Measurements from ENCODE around the gene PTGIR.

The PTGIR gene, protein sequence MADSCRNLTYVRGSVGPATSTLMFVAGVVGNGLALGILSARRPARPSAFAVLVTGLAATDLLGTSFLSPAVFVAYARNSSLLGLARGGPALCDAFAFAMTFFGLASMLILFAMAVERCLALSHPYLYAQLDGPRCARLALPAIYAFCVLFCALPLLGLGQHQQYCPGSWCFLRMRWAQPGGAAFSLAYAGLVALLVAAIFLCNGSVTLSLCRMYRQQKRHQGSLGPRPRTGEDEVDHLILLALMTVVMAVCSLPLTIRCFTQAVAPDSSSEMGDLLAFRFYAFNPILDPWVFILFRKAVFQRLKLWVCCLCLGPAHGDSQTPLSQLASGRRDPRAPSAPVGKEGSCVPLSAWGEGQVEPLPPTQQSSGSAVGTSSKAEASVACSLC

DNA sequence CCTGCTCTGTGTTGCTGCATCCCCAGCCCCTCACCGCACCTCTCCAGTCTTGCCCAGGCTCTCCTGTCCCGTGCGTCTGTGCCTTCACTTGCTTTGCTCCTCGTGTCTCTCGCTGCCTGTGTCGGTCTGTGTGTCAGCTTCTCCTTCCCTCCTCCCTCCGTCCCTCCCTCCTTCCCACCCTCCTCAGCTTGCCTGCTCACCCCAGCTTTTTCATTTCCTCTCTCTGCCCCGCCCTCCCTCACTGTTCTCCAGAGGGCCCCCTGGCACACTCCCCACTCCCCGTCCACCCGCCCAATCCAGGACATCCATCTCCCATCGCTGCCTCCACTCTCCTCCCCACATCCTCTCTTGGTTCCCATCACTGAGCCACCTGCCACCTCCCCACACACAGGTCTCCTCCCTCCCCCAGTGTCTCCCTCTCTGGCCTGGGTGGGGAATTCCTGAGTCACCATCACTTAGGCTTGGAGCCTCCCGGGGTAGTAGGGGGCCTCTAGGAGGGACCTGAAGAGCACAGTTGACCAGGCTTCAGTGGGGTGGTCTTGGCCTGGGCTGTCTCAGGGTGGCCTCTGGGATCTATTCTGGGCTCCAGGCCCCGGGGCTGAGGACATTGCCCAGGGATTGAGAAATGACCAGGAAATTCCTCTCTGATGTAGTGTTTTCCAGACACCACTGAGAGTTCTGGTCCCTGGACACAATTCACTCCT lies at the start of gene PTGIR:
TSS of gene PTGIR (minus strand) at position 132 of the 704 bp plus-strand sequence. CDS start 864 bp downstream, outside the sequence.
- in situ Hi-C loops (cut with HindIII; ENCODE audit: low sequenced_read_pairs), result loop anchor here (5.0 kb wide), 1 partner anchor 37 kb away; the partner anchor contains the start of gene DACT3

DNA sequence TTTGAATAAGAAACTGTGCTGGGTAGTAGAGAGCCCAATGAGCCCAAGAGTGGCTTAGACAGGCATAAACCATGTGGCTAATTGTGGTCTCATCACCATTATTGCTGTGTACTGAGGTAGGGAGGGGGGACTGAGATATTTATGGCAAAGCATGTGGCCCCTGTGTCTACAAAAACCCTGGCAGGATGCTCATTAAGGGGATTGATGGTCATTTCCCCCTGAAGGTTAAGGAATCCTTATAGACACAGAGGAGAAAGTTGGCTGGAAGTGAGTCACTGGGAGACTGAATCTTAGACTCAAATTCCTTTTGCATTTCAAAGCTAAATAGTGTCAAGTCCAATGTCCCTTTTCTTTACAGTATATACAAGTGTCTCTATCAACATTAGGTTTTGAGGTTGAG lies 45.9 kb upstream of the PTGIR start:
- in situ Hi-C loops (cut with HindIII; ENCODE audit: low sequenced_read_pairs), result loop anchor here (25.0 kb wide), 1 partner anchor 134 kb away; no protein-coding TSS in a partner anchor

DNA sequence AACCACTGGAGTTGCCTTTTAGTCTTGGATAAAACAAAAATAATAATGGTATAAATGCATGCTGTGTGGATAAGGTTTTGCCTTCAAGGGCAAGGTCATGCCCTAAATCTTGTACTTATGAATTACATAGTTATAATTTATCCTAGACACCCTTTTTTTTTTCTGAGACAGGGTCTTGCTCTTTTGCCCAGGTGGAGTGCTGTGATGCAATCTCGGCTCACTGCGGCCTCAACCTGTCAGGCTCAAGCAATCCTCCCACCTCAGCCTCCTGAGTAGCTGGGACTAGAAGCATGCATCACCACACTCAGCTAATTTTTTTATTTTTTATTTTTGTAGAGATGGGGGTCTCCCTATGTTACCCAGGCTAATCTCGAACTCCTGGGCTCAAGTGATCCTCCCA lies 43.8 kb upstream of the PTGIR start:
- in situ Hi-C loops (cut with HindIII; ENCODE audit: low sequenced_read_pairs), result loop anchor here (25.0 kb wide), 1 partner anchor 131 kb away; no protein-coding TSS in a partner anchor

DNA sequence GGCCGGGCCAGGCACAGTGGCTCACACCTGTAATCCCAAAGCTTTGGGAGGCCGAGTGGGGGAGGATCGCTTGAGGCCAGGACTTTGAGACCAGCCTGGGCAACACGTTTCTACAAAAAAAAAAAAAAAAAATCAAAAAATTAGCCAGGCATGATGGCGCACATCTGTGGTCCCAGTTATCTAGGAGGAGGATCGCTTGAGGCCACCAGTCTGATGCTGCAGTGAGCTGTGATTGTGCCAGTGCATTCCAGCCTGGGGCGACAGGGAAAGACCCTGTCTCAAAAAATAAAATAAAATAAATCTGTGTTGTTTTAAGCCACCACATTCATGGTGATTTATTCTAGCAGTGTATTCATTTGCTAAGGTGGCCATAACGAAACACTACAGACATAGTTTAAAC lies 40.2 kb upstream of the PTGIR start:
- in situ Hi-C loops (cut with HindIII; ENCODE audit: low sequenced_read_pairs), result loop anchor here (25.0 kb wide), 1 partner anchor 128 kb away; no protein-coding TSS in a partner anchor

DNA sequence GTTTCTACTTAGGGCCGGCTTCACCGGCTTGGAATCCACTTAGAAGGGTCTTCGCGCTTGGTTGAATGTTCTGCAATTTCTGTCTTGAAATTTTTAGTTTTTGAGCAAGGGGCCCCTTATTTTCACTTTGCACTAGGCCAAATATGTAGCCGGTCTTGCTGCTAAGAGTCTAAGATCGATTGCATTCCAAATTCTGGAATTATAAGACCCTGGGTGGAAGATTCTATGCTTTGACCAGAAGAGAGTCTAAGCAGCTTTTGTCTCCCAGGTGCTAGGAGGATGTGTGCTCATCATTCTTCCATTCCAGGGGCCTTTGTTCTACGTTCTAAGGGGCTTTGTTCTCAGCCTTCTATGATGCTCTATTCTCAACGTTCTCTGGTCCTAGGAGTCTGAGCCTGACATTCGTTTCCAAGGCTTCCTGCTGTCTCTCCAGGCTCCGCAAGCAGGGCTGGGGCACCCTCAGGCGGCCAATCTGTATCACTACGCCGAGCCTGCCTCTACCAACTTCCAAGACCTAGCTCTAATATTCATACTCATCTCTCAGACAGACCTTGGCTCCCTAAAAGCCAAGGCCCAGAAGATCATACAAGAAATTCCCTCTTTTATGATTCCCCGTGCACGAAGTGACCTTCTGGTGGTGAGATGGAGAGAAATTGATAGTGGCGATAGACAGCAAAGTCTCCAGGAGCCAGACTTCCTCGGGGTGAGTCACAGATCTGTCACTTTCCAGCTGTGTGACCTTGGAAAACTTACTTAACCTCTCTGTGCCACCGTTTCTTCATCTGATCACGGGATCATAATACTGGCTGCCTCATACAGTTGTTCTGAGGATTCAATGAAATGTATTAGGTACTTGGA lies 37.1 kb upstream of the PTGIR start:
- in situ Hi-C loops (cut with HindIII; ENCODE audit: low sequenced_read_pairs), result loop anchor here (5.0 to 25.0 kb wide), 2 partner anchors 35 to 125 kb away; partner anchors contain the start of gene PTGIR

DNA sequence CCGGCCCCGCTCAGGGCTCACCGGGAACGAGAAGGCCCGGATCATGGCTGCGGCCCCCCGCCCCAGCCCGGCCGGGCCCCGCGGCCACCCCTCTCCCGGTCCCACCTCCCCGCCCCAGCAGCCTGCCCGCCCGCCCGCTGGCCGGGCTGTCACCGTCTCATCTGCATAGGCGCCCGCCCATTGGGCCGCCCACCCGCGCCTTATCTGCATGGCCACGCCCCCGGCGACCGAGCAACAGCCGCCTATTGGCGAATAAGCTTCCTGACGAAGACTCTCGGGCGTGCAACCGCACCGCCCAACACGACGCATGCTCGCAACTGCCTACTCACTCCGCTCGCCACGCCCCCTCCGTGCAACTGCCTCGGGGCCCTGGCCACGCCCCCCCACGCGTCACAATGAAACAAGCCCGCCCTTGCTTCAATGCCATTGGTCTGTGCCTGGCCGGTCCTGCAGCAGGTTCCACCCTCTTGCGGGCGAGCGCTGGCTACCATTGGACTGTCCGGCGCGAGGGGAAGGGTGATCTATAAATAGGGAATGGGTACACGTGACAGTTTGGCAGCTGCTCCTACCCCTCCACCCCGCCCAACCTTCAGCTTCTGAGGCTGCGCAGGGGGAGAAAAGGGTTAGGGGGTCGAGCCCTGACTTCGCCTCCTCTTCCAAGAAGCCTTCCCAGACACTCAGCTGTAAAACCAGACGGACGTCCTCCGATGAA lies 36.3 kb upstream of the PTGIR start, which contains the start of gene DACT3:
TSS of gene DACT3 (minus strand) at position 163 of the 712 bp plus-strand sequence. CDS start at position 45, 118 bp downstream.
- in situ Hi-C loops (cut with HindIII; ENCODE audit: low sequenced_read_pairs), result loop anchor here (5.0 to 25.0 kb wide), 2 partner anchors 34 to 124 kb away; partner anchors contain the start of gene PTGIR

DNA sequence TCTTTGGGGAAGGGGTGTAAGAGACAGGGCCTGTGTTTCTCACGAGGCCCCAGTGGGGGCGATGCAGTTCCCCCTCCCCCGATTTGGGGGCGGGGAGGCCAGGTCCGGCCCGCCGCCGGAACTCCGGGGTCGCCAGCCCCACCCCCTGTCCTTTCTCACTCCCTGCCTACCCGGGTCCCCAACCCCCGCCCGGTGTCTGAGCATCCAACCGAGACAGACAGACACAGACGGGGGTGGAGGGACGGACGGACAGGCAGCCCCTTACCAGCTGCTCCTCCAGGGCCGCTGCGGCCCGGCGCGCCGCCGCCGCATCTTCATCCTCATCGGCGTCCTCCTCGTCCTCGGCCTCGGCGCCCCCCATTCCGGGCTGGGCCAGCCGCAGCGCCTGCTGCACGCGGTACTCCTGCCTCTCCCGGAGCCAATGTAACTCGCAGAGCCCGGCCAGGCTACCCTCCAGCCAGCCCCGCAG lies 35.7 kb upstream of the PTGIR start:
- in situ Hi-C loops (cut with HindIII; ENCODE audit: low sequenced_read_pairs), result loop anchor here (5.0 to 25.0 kb wide), 2 partner anchors 33 to 123 kb away; partner anchors contain the start of gene PTGIR

DNA sequence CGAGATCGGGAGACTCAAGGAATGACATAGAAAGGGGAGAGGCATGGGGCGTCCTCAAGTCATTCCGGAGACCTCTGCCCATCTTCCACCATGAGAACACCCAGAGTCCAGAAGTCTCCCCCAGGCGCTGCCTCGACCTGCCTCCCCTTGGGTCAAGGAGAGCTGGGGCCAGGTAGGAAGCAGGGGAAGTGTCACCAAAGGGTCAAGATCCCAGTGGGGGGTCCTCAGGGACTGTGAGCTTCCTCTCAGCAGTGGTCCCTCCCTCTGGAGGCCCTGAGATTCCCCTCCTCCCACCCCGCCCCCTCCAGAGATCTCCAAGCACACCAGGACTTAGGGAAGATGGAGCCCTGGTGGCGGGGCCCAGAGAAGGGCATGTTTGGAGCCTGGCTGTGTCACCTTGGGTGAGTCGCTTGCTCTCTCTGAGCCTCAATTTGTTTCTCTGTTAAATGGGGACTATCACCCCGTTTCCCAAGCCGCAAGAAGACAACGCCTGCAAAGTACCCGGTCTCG lies 35.2 kb upstream of the PTGIR start:
- in situ Hi-C loops (cut with HindIII; ENCODE audit: low sequenced_read_pairs), result loop anchor here (5.0 to 25.0 kb wide), 2 partner anchors 33 to 123 kb away; partner anchors contain the start of gene PTGIR

DNA sequence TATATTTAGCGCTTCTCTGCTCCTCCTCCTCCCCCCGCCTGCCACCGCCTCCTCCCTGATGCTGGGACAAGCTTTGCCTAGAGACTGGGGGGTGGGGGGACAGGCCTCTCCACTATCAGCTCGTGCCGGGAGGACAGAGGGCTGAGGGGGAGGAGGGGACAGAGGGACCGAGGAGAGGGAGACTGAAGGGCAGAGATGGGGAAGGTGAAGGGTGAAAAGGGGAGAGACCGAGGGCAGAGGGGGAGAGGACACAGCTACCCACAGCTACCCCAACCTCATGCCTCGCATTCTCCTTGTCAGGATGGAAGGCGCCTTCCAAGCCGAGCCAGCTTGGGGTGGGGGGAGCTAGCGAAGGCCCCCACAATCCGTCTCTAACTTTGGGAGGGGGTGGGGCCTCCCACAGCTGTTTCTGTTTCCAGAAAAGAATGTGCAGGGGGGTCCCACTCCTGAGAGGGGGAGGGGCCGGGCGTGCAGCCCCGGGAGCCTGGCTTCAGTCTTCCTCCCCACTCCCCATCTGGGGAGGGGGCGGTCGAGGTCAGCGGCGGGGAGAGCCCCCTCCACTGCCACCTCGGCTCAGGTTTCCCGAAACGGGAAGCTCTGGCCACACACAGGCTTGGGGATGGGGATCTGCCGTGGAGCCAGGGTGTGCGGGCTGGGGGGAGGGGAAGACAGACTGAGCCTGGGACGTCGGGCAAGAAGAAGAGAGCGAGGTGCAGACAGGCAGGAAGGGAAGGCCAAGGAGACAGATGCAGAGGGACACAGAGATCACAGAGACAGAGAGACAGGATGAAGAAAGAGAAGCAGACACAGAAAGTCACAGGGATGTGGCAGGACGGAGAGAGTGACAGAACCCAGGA lies 34.5 kb upstream of the PTGIR start:
- in situ Hi-C loops (cut with HindIII; ENCODE audit: low sequenced_read_pairs), result loop anchor here (5.0 to 25.0 kb wide), 3 partner anchors 32 to 122 kb away; partner anchors contain the start of gene PTGIR

DNA sequence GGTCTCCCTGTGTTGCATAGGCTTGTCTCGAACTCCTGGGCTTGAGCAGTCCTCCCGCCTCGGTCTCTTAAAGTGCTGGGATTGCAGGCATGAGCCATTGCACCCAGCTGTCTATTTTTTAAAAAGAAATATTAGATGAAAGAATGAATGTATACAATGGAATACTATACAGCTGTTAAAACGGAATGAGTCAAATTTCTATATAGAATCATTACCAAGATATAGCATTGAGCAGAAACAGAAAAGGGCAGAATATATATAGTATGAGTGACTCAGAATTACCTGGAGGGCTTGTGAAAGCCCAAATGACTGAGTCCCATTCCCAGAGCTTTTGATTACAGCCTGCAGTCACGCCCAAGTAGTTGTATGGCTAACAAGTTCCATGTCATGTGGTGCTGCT lies 31.7 kb upstream of the PTGIR start:
- in situ Hi-C loops (cut with HindIII; ENCODE audit: low sequenced_read_pairs), result loop anchor here (5.0 to 25.0 kb wide), 2 partner anchors 36 to 119 kb away; no protein-coding TSS in a partner anchor

DNA sequence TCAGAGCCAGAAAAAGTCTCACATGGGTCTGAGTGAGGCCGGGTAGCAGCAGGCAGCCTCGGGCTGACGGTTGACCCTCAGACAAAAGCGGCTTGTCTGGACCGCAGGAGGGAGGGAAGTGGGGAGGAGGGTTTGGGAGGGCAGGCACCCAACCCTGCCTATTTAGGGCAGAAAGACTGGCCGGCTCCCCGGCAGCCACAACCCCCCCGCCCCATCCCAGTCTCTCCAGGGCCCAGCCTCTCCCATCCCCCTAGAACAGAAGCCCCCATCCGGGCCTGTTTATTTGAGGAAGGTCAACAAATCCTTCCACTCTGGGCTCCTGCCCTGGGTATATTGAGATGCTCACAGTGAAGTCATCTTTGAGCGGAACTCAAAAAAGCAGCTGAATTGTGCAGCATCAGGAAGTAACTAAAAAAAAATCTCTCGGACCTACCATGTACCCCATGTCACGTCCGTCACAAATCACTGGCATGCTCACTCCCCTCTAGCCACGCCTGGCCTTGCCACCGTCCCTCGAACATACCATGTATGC lies 29.8 kb upstream of the PTGIR start:
- in situ Hi-C loops (cut with HindIII; ENCODE audit: low sequenced_read_pairs), result loop anchor here (5.0 to 25.0 kb wide), 2 partner anchors 38 to 117 kb away; no protein-coding TSS in a partner anchor

DNA sequence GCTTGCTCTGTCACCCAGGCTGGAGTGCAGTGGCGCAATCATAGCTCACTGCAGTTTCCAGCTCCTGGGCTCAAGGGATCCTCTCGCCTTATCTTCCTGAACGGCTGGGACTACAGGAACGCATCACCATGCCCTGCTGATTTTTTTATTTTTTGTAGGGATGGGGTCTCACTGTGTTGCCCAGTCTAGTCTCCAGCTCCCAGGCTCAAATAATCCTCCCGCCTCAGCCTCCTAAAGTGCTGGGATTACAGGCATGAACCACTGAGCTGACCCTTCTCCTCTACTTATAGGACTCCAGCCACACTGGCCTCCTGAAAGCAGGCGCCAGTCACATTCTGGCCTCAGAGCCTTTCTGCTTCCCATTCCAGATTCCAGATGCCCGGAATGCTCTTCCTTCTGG lies 25.6 kb upstream of the PTGIR start:
- in situ Hi-C loops (cut with HindIII; ENCODE audit: low sequenced_read_pairs), result loop anchor here (25.0 kb wide), 1 partner anchor 113 kb away; no protein-coding TSS in a partner anchor

DNA sequence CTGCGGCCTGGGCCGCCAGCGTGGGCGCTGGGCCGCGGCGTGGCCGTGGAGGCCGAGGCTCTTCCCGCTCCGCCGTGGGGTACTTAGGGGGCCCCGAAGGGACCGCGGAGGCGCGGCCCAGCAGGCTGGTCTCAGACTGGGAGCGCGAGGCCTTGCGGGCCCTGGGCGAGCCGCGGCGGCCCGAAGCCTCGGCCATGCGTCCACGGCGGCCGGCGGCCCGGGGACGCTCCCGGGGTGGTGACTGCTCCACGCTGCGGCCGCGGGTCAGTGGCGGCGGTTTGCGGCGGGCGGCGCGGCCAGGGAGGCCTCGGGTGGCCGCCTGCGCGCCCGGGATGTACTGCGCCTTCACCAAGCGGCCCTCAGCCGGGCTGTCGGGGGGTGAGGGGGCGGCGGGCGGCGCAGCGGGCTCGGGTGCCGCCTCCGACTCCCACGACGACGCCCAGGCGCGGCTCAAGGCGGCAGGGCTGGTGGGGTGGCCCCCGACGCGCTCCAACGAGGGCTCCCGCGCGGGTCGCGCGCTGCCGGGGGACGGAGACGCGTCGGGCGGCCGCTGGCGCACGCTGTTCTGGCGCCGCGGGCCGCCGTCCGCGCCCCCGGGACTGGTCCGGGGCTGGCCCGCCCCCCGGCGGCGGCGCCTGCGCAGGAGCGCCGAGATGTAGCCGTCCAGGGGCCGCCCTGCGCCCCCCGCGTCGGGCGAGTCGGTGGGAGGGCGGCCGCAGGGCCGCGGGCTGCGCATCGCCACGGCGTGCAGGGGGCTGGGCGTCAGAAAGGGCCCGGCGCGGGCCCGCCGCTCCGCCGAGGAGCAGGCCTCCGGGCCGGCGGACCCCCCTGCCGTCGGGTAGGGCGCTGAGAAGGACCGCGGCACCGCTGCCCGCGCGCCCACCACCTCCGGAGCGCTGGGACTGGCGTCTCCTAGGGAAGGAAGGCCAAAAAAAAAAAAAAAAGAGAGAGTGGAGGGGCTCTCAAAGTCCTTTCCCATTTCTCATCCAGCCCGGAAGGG lies 24.4 kb upstream of the PTGIR start:
- in situ Hi-C loops (cut with HindIII; ENCODE audit: low sequenced_read_pairs), result loop anchor here (5.0 kb wide), 1 partner anchor 98 kb away; the partner anchor contains the start of genes FKRP and STRN4

DNA sequence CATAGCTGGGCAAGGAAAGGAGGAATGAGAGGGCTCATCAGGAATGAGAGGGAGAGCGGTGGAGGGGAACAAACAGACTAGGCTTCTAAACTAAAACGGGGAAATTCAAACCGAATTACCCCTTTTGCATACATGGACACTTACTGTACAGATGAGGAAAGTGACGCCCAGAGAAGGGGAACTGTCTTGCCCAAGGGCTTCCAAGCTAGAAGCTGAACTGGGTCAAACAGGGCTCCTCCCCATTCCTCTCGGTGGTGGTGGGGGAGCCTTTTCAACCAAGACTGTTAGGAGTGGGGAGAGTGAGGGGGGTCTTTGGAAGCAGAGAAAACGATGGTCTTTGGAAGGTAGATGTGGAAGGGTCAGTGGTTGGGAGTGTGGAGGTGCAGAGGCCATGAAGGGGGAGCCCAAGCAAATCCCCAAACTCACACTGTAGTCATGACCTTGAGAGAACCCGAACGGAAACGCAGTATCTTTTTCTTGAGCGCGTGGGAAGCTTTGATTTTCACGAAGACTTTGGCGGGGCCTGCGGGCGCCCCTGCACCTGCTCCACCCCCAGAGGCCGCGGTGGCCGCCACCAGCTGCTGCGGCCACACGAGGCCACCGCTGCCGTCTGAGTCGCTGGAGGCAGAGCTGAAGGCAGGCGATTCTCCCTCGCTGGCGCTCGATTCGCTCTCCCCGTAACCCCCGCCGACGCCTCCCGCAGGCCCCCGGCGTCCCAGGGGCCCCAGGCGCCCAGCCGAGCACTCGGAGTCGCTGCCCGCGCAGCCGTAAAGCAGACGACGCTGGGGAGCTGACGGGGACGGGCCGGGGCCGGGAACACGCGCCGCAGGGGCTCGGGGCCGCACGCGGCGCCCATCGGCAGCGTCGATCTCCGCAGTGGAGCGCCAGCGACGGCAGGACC lies 23.4 kb upstream of the PTGIR start:
- in situ Hi-C loops (cut with HindIII; ENCODE audit: low sequenced_read_pairs), result loop anchor here (5.0 kb wide), 1 partner anchor 99 kb away; the partner anchor contains the start of genes FKRP and STRN4

DNA sequence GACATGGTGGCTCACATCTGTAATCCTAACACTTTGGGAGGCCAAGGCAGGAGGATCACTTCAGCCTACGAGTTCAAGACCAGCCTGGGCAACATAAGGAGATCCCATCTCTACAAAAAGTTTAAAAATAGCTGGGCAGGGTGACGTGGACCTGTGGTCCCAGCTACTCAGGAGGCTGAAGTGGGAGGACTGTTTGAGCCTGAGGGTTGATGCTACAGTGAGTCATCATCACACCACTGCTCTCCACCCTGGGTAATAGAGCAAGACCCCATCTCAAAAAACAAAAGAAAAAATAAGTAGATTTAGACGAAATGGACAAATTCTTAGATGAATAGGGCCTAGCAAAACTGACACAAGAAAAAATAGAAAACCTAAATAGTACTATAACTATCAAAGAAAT lies 21.5 kb upstream of the PTGIR start:
- in situ Hi-C loops (cut with HindIII; ENCODE audit: low sequenced_read_pairs), result loop anchor here (5.0 kb wide), 1 partner anchor 101 kb away; the partner anchor contains the start of genes FKRP and STRN4
